Measurements from ENCODE around the gene RNU2-1.
"Not testable (repeated sequence)": the region's sequence is repeated elsewhere in the genome, so short reads cannot be mapped to it uniquely, and the experiment has no call there.

Gene RNU2-1

DNA sequence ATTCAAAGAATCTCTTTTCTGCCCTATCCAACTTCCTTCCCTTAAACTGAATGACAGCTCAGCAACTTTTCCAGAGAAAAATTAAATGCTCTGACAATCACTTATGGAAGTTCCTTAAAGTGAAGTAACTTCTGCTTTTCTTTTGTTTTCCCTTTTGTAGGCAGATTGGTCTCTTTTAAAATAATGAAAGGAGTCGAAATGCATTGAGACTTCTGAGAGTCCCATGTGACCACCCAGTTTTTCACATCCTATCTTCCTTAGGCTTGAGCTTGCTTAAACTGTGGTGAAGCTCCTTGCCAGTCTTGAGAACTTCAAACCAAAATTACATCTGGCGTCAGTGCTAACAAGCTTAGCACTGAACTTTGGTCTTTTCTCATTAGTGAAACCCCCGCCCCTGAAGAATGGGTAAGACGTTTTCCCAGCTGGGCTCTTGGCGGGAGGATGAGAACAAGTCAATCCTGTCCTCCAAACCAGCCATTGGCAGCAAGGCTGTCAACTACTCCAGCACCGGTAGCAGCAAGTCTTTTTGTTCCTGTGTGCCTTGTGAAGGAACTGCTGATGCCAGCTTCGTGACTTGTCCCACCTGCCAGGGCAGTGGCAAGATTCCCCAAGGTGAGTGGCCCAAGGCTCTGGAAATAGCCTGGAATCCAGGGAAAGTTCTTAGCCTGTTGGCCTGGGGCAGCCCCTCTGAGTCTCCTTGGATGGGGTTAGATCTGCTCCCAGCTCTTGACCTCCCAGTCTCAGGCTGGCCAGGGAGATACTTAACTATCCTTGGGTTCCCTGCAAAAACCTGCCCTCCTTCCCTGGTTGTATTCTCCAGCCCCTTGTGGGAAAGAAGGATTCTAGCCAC lies 20.9 kb downstream of the RNU2-1 start:
- Histone ChIP-seq H3K4me3 (ENCODE audit: low read depth, low read length) (peak overlapping the region; percentile 79), H3K36me3 (replicated peaks) (peaks cover 31% of the 10 kb centered on the region), H3K27me3 (replicated peaks) (no peaks in the 10 kb centered on the region), H3K27ac (no peak overlapping the region)
- in situ Hi-C loops (cut with HindIII; ENCODE audit: low pct_ligation_motif_present, low sequenced_read_pairs) = no loop called here
- TF ChIP-seq, protein P1, sequence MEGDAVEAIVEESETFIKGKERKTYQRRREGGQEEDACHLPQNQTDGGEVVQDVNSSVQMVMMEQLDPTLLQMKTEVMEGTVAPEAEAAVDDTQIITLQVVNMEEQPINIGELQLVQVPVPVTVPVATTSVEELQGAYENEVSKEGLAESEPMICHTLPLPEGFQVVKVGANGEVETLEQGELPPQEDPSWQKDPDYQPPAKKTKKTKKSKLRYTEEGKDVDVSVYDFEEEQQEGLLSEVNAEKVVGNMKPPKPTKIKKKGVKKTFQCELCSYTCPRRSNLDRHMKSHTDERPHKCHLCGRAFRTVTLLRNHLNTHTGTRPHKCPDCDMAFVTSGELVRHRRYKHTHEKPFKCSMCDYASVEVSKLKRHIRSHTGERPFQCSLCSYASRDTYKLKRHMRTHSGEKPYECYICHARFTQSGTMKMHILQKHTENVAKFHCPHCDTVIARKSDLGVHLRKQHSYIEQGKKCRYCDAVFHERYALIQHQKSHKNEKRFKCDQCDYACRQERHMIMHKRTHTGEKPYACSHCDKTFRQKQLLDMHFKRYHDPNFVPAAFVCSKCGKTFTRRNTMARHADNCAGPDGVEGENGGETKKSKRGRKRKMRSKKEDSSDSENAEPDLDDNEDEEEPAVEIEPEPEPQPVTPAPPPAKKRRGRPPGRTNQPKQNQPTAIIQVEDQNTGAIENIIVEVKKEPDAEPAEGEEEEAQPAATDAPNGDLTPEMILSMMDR (IDR thresholded peaks at IDR 0.05; ENCODE audit: low read depth, low read length, missing control alignments) = no peak
- DNase-seq = no peak

DNA sequence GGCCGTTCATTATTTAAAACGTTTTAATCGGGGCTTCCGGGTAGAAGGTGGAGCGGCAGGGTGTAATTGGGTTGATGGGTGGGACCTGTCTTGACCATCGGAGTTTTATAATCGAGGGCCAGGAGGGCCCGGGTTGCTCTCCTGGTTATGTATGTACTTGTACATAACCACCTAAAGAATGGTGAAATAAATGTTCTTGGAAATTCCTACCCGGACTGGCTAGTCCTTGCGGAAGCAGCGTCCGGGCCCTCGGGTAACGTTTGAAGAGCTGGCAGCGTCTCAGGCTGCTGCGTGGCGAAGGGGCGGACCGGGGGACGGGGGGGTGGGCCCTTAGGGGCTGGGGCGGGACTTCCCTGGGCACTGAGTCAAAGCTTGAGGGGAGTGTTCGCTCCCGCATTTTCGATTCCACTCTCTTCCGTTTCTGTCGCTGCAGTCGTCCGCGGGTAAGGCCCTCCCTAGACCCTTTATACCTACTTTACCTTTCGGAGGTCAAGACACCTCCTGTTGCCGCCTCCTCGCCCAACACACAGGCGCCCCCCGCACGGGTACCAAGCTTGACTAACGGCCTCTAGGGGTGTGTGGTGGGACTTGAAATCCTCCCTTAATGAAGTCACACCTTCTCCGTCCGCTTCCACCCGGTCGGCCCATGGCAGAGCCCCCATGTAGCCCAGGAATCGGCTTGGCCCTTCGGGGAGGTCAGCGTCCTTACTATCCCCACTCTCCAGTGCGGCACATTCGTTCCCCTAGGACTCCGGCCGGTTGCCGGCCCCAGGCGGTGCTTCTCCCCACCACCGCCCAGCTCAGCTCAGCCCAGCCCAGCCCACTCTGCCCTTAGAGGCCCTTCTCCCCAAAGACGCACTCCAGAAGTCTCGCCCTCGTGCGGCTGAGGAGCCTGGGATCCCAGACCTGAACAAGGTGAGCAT lies 22.0 kb downstream of the RNU2-1 start, which contains the start of gene TMEM106A:
TMEM106A (plus strand) TSS at position 396 of the 923 bp plus-strand sequence. CDS start 1,167 bp downstream, outside the sequence.
- TF ChIP-seq, protein P1 (IDR thresholded peaks at IDR 0.05; ENCODE audit: low read depth, low read length, missing control alignments) = peak; percentile 63
- Histone ChIP-seq H3K4me3 (ENCODE audit: low read depth, low read length) (peak within 1 kb of the TSS; percentile 79), H3K36me3 (replicated peaks) (peaks cover 31% of the 10 kb centered on the region), H3K27ac (peak within 1 kb of the TSS; percentile 80), H3K27me3 (replicated peaks) (no peaks in the 10 kb centered on the region)
- DNase-seq = peak; percentile 62
- in situ Hi-C loops (cut with HindIII; ENCODE audit: low pct_ligation_motif_present, low sequenced_read_pairs) = no loop called here

DNA sequence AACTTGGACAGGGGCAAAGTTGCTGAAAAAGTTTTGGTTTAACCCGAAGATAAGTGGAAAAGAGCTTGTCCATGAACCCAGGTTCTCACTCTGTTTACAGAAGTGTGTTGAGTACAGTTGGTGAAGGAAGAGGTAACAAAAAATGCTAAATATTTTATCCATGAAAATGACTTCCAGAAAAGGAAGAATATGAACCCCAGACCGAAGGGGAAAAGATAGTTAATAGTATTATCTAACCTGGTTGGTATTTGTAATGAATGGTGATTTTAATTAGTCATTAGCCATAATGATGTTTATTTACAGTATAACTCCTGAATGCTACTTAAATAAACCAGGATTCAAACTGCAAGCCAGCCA lies 22.7 kb downstream of the RNU2-1 start:
- TF ChIP-seq, protein P1 (IDR thresholded peaks at IDR 0.05; ENCODE audit: low read depth, low read length, missing control alignments) = no peak
- peaks cover 27% of the 10 kb centered on the region for H3K36me3 ChIP-seq (replicated peaks)
- H3K27ac ChIP-seq = peak overlapping the region; percentile 80
- H3K27me3 ChIP-seq (replicated peaks) = no peaks in the 10 kb centered on the region
- H3K4me3 ChIP-seq (ENCODE audit: low read depth, low read length) = peak overlapping the region; percentile 79
- no peak for DNase-seq
- in situ Hi-C loops (cut with HindIII; ENCODE audit: low pct_ligation_motif_present, low sequenced_read_pairs) = no loop called here

DNA sequence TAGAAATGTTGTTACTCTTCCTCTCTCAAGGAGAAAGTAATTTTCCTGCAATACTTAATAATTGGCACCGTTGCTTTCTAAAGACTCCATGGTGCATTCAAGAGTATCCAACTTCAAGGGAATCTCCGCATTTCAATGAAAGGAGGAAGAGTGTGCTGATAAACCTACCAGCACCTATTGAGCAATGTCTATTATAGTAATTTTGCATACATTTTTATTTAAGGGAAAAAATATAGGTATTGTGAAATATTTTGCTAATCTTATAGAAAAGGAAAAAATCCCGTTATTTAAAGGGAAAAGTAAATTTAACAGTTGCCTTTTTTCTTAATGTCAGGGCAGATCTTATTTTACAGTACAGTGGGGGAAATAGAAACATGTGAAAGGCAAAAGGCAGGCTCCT lies 23.2 kb downstream of the RNU2-1 start:
- Histone ChIP-seq H3K27ac (no peak overlapping the region), H3K36me3 (replicated peaks) (peaks cover 22% of the 10 kb centered on the region), H3K27me3 (replicated peaks) (no peaks in the 10 kb centered on the region), H3K4me3 (ENCODE audit: low read depth, low read length) (no peak overlapping the region)
- TF ChIP-seq, protein P1 (IDR thresholded peaks at IDR 0.05; ENCODE audit: low read depth, low read length, missing control alignments) = no peak
- in situ Hi-C loops (cut with HindIII; ENCODE audit: low pct_ligation_motif_present, low sequenced_read_pairs) = no loop called here
- no peak for DNase-seq

DNA sequence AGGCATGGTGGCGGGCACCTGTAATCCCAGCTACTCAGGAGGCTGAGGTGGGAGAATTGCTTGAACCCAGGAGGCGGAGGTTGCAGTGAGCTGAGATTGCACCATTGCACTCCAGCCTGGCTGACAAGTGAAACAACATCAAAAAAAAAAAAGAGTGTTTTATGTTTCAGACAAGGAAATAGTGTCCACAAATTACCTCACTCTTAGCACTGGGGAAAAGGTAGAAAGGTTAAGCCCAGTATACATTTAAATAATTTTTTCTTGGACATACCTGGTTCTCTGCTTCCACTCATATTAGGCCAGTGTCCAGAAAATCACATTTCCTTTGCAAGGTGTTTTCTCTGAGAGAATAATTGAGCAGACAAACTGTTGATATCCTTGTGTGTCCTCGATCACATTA lies 30.8 kb downstream of the RNU2-1 start:
- H3K27me3 ChIP-seq (replicated peaks); H3K27ac ChIP-seq; H3K4me3 ChIP-seq (ENCODE audit: low read depth, low read length); DNase-seq; in situ Hi-C loops (cut with HindIII; ENCODE audit: low pct_ligation_motif_present, low sequenced_read_pairs): not testable (repeated sequence)
- peaks cover 64% of the 10 kb centered on the region for H3K36me3 ChIP-seq (replicated peaks)

DNA sequence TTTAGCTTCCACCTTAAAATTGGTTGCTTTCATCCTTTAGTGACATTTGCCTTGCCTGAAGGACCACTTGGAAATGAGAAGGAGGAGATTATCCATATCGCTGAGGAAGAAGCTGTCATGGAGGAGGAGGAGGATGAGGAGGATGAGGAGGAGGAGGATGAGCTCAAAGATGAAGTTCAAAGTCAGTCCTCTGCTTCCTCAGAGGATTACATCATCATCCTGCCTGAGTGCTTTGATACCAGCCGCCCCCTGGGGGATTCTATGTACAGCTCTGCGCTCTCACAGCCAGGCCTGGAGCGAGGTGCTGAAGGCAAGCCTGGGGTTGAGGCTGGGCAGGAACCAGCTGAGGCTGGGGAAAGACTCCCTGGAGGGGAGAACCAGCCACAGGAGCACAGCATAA lies 33.6 kb downstream of the RNU2-1 start:
- peak; percentile 3 for DNase-seq
- Histone ChIP-seq H3K36me3 (replicated peaks) (peaks cover 73% of the 10 kb centered on the region), H3K4me3 (ENCODE audit: low read depth, low read length) (no peak overlapping the region), H3K27ac (no peak overlapping the region), H3K27me3 (replicated peaks) (no peaks in the 10 kb centered on the region)
- in situ Hi-C loops (cut with HindIII; ENCODE audit: low pct_ligation_motif_present, low sequenced_read_pairs) = no loop called here
- TF ChIP-seq, protein P1 (IDR thresholded peaks at IDR 0.05; ENCODE audit: low read depth, low read length, missing control alignments) = no peak
